ENCODE measurements around the gene HEMK1. TPM values are rescaled to one million over a fixed set of nuclear protein-coding genes. Genes with fewer than 3 reads are reported as not detected.

The HEMK1 gene
- total RNA-seq, 3 donors from 2014 or later (not counting 1 experiment from before 2014, with no cell fraction given), result 20.5 to 29.3 (median 28.2) TPM

GRCh38 chr3:50610992-50611463 is 41.7 kb downstream of the HEMK1 start:
- H3K36me3 ChIP-seq (ENCODE audit: control insufficient read depth, insufficient read depth, low read length), result peaks cover 30% of the 10 kb centered on the region
- peak overlapping the region; percentile 97 for H3K4me3 Mint-ChIP-seq
- H3K27me3 Mint-ChIP-seq (ENCODE audit: low read depth in 2 of 2), result no peaks in the 10 kb centered on the region
- WGBS (ENCODE audit: insufficient coverage), result 4% methylated on average over 10 of the region's 10 CpGs
- no peaks in the 10 kb centered on the region for H3K9me3 ChIP-seq (ENCODE audit: control insufficient read depth, insufficient read depth, low read length)
- DNase-seq, result no peak
- no peak for ATAC-seq
- TF ChIP-seq CTCF (IDR thresholded peaks at IDR 0.05), result no peak
- intact Hi-C loops (cut with micrococcal nuclease), result loop anchor here (1.0 kb wide), 2 partner anchors 10 to 264 kb away; no protein-coding TSS in a partner anchor
- H3K27ac ChIP-seq (ENCODE audit: low read length), result peak overlapping the region; percentile 56
- peak overlapping the region; percentile 90 to 93 for H3K27ac Mint-ChIP-seq
- peaks cover 88% of the 10 kb centered on the region for H3K4me1 ChIP-seq (ENCODE audit: control insufficient read depth, insufficient read depth, low read length)
- peak overlapping the region; percentile 78 for H3K4me3 ChIP-seq (ENCODE audit: low read length)
- H3K9me3 Mint-ChIP-seq, result no peaks in the 10 kb centered on the region
- H3K36me3 Mint-ChIP-seq, result peaks cover 2% of the 10 kb centered on the region
- H3K27me3 ChIP-seq (ENCODE audit: control insufficient read depth, insufficient read depth, low read length), result no peaks in the 10 kb centered on the region
- peaks cover 77 to 86% of the 10 kb centered on the region in 2 donors for H3K4me1 Mint-ChIP-seq

- Histone ChIP-seq H3K27ac (ENCODE audit: low read length) (peak within 1 kb of the TSS; percentile 62), H3K9me3 (ENCODE audit: control insufficient read depth, insufficient read depth, low read length) (no peaks in the 10 kb centered on the region), H3K4me1 (ENCODE audit: control insufficient read depth, insufficient read depth, low read length) (peaks cover 88% of the 10 kb centered on the region), H3K4me3 (ENCODE audit: low read length) (peak within 1 kb of the TSS; percentile 78), H3K36me3 (ENCODE audit: control insufficient read depth, insufficient read depth, low read length) (peaks cover 24% of the 10 kb centered on the region), H3K27me3 (ENCODE audit: control insufficient read depth, insufficient read depth, low read length) (no peaks in the 10 kb centered on the region)
- Mint-ChIP-seq H3K27me3 (ENCODE audit: low read depth in 2 of 2) (no peaks in the 10 kb centered on the region), H3K4me3 (peak within 1 kb of the TSS; percentile 97), H3K9me3 (no peaks in the 10 kb centered on the region), H3K36me3 (no peaks in the 10 kb centered on the region), H3K27ac (peak within 1 kb of the TSS; percentile 90 to 93), H3K4me1 (peaks cover 77 to 86% of the 10 kb centered on the region in 2 donors)
- ATAC-seq, result peak; percentile 75 to 86 (median 78)
- peak; percentile 90 to 93 for DNase-seq
- intact Hi-C loops (cut with micrococcal nuclease), result loop anchor here (1.0 kb wide), 2 partner anchors 10 to 264 kb away; no protein-coding TSS in a partner anchor
- under 1% methylated on average over 75 of the region's 75 CpGs for WGBS (ENCODE audit: insufficient coverage)
- TF ChIP-seq CTCF (IDR thresholded peaks at IDR 0.05), result peak; percentile 52
These were observed 42.3 kb downstream of the HEMK1 start, which contains the start of gene CISH for GRCh38 chr3:50611464-50612233. Gene CISH (minus strand): TSS chr3:50611774. CDS start chr3:50611650, 124 bp downstream.

GRCh38 chr3:50612234-50612882 is 43.0 kb downstream of the HEMK1 start:
- no peaks in the 10 kb centered on the region for H3K9me3 Mint-ChIP-seq
- H3K4me3 Mint-ChIP-seq, result peak overlapping the region; percentile 97
- intact Hi-C loops (cut with micrococcal nuclease), result no loop called here
- peaks cover 17% of the 10 kb centered on the region for H3K36me3 ChIP-seq (ENCODE audit: control insufficient read depth, insufficient read depth, low read length)
- ATAC-seq (no peak), DNase-seq (peak in 1 of 2 donors; percentile 58)
- H3K36me3 Mint-ChIP-seq, result no peaks in the 10 kb centered on the region
- no peaks in the 10 kb centered on the region for H3K9me3 ChIP-seq (ENCODE audit: control insufficient read depth, insufficient read depth, low read length)
- 11% methylated on average over 28 of the region's 29 CpGs for WGBS (ENCODE audit: insufficient coverage)
- H3K27me3 ChIP-seq (ENCODE audit: control insufficient read depth, insufficient read depth, low read length), result no peaks in the 10 kb centered on the region
- peaks cover 70 to 80% of the 10 kb centered on the region in 2 donors for H3K4me1 Mint-ChIP-seq
- no peaks in the 10 kb centered on the region for H3K27me3 Mint-ChIP-seq (ENCODE audit: low read depth in 2 of 2)
- TF ChIP-seq CTCF (IDR thresholded peaks at IDR 0.05), result no peak
- peak overlapping the region; percentile 90 to 93 for H3K27ac Mint-ChIP-seq
- peak overlapping the region; percentile 62 for H3K27ac ChIP-seq (ENCODE audit: low read length)
- H3K4me1 ChIP-seq (ENCODE audit: control insufficient read depth, insufficient read depth, low read length), result peaks cover 81% of the 10 kb centered on the region
- peak overlapping the region; percentile 78 for H3K4me3 ChIP-seq (ENCODE audit: low read length)

All from natural killer cell (primary cell).